ENCODE data around the gene PLCXD3. TPM values are rescaled to one million over a fixed set of nuclear protein-coding genes. Genes with fewer than 3 reads are reported as not detected.
"Not testable (repeated sequence)": the region's sequence is repeated elsewhere in the genome, so short reads cannot be mapped to it uniquely, and the experiment has no call there.

PLCXD3 gene
- total RNA-seq, 4 donors from 2014 or later: 1.3 to 10.9 (median 2.5) TPM

- H3K9me3 ChIP-seq: no peaks in the 10 kb centered on the region
- intact Hi-C loops (cut with DNase I): no loop called here
- H3K4me3 ChIP-seq (replicated peaks in 1 of 3): no peak overlapping the region
- H3K36me3 ChIP-seq: no peaks in the 10 kb centered on the region
- H3K27ac ChIP-seq: no peak overlapping the region
- DNase-seq: no peak
- no peaks in the 10 kb centered on the region for H3K27me3 ChIP-seq
- TF ChIP-seq, protein P1, sequence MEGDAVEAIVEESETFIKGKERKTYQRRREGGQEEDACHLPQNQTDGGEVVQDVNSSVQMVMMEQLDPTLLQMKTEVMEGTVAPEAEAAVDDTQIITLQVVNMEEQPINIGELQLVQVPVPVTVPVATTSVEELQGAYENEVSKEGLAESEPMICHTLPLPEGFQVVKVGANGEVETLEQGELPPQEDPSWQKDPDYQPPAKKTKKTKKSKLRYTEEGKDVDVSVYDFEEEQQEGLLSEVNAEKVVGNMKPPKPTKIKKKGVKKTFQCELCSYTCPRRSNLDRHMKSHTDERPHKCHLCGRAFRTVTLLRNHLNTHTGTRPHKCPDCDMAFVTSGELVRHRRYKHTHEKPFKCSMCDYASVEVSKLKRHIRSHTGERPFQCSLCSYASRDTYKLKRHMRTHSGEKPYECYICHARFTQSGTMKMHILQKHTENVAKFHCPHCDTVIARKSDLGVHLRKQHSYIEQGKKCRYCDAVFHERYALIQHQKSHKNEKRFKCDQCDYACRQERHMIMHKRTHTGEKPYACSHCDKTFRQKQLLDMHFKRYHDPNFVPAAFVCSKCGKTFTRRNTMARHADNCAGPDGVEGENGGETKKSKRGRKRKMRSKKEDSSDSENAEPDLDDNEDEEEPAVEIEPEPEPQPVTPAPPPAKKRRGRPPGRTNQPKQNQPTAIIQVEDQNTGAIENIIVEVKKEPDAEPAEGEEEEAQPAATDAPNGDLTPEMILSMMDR (IDR thresholded peaks at IDR 0.05): no peak
- TF ChIP-seq POLR2A (IDR thresholded peaks at IDR 0.05): no peak
- no peaks in the 10 kb centered on the region for H3K4me1 ChIP-seq
Observed at GRCh38 chr5:41503860-41504259, 6.5 kb downstream of the PLCXD3 start.

DNA sequence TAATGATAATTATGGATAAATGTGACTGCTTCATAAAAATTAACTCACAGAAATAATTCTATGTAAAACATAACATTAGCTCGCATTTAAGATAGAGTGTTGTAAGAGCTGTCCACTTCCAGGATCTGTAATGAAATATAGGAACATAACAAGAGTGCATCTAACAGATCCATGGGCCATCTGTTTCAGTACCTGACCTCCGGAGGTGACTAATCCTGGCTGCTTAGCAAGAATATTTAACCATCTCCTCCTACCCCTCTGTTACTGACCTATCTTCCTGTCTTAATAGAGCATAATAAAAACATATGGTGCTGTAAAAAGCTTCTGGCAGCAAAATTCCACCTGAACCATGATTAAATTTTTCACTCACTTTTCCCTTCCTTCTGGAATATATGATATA is 7.1 kb downstream of the PLCXD3 start:
- intact Hi-C loops (cut with DNase I): no loop called here
- WGBS, 2 donors: 74 to 79% methylated on average over 2 of the region's 2 CpGs
- Histone ChIP-seq H3K4me1 (no peaks in the 10 kb centered on the region), H3K9me3 (no peaks in the 10 kb centered on the region), H3K36me3 (no peaks in the 10 kb centered on the region), H3K27ac (no peak overlapping the region), H3K27me3 (no peaks in the 10 kb centered on the region), H3K4me3 (replicated peaks in 1 of 3) (no peak overlapping the region)
- TF ChIP-seq POLR2A (IDR thresholded peaks at IDR 0.05): no peak
- TF ChIP-seq, protein P1 (IDR thresholded peaks at IDR 0.05): no peak
- no peak for DNase-seq

- H3K36me3 ChIP-seq; H3K4me3 ChIP-seq (replicated peaks in 1 of 3); H3K27ac ChIP-seq; H3K4me1 ChIP-seq; DNase-seq; H3K9me3 ChIP-seq; intact Hi-C loops (cut with DNase I); H3K27me3 ChIP-seq: not testable (repeated sequence)
- 88 to 89% methylated on average over 24 of the region's 24 CpGs for WGBS, 2 donors
Observed at GRCh38 chr5:41493490-41494126, 16.8 kb downstream of the PLCXD3 start.

DNA sequence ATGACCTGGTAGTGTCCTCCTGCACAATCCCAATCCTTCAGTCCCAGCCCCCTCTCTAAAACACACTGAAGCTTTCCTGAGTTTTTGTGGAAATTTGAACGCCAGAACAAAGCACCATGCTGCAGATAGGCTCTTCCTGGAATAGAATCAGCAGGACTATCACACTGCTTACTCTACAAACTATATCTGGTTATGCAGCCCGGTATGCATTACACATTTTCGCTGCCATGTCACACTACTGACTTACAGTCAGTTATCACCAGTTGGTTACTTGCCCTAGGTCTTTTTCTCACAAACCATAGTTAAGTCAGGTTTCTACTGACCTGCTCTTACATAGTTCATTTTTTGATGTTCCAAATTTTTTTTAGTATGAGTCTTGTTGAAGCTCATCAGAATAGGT is 24.9 kb downstream of the PLCXD3 start:
- intact Hi-C loops (cut with DNase I): no loop called here
- H3K27me3 ChIP-seq: no peaks in the 10 kb centered on the region
- no peak for DNase-seq
- TF ChIP-seq, protein P1 (IDR thresholded peaks at IDR 0.05): no peak
- TF ChIP-seq POLR2A (IDR thresholded peaks at IDR 0.05): no peak
- H3K4me3 ChIP-seq (replicated peaks in 1 of 3): no peak overlapping the region
- H3K36me3 ChIP-seq: no peaks in the 10 kb centered on the region
- H3K4me1 ChIP-seq: no peaks in the 10 kb centered on the region
- 87 to 89% methylated on average over 3 of the region's 3 CpGs for WGBS, 2 donors
- H3K27ac ChIP-seq: no peak overlapping the region
- no peaks in the 10 kb centered on the region for H3K9me3 ChIP-seq

DNA sequence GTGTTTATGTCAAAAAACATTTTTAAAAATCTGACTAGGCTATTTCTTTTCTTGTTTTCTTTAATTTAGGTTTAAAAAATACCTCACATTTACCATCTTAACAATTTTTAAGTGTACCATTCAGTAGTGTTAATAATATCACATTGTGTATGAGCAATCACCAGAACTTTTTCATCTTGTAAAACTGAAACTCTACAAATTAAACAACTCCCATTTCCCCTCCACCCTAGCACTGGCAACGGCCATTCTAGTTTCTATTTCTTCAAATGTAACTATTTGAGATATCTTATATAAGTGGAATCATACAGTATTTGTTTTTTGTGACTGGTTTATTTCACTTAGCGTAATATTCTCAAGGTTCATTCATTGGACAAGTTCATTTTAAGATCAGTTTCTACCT is 27.7 kb downstream of the PLCXD3 start:
- Histone ChIP-seq H3K36me3 (no peaks in the 10 kb centered on the region), H3K4me3 (replicated peaks in 1 of 3) (no peak overlapping the region), H3K27ac (no peak overlapping the region), H3K27me3 (no peaks in the 10 kb centered on the region), H3K4me1 (no peaks in the 10 kb centered on the region), H3K9me3 (no peaks in the 10 kb centered on the region)
- DNase-seq: no peak
- 79 to 84% methylated on average over 2 of the region's 2 CpGs for whole genome bisulfite sequencing, 2 donors
- intact Hi-C loops (cut with DNase I): no loop called here
- TF ChIP-seq POLR2A (IDR thresholded peaks at IDR 0.05): no peak
- TF ChIP-seq, protein P1 (IDR thresholded peaks at IDR 0.05): no peak

- WGBS, 2 donors: 91 to 93% methylated on average over 6 of the region's 6 CpGs
- no peak for DNase-seq
- Histone ChIP-seq H3K27me3 (no peaks in the 10 kb centered on the region), H3K4me3 (replicated peaks in 1 of 3) (no peak overlapping the region), H3K36me3 (no peaks in the 10 kb centered on the region), H3K9me3 (no peaks in the 10 kb centered on the region), H3K27ac (no peak overlapping the region), H3K4me1 (no peaks in the 10 kb centered on the region)
- intact Hi-C loops (cut with DNase I): no loop called here
- TF ChIP-seq, protein P1 (IDR thresholded peaks at IDR 0.05): no peak
- TF ChIP-seq POLR2A (IDR thresholded peaks at IDR 0.05): no peak
Observed at GRCh38 chr5:41482173-41482572, 28.2 kb downstream of the PLCXD3 start.

DNA sequence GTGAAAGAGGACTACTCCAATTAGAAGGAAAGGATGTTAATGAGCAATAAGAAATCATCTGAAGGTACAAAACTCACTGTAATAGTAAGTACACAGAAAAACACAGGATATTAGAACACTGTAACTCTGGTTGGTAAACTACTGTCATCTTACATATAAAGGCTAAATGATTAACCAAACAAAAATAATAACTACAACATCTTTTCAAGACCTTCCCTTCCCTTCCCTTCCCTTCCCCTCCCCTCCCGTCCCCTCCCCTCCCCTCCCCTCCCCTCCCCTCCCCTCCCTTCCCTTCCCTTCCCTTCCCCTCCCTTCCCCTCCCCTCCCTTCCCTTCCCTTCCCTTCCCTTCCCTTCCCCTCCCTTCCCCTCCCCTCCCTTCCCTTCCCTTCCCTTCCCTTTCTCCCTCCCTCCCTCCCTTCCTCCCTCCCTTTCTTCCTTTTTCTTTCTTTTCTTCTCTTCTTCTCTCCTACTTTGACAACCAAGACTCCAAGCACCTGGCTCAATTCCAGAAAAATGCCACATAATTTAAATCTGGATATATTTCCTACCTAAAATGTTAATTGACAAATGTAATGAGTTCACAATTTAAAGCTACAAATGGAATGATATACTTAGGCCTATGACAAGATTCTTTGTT is 38.7 kb downstream of the PLCXD3 start:
- WGBS, 2 donors: no CpG with 5 or more reads among the region's 1 CpG
- intact Hi-C loops (cut with DNase I); DNase-seq; H3K36me3 ChIP-seq; H3K27me3 ChIP-seq; H3K4me3 ChIP-seq (replicated peaks in 1 of 3); H3K27ac ChIP-seq; H3K4me1 ChIP-seq; H3K9me3 ChIP-seq: not testable (repeated sequence)
